ENCODE data around the gene TGIF1. TPM values are rescaled to one million over a fixed set of nuclear protein-coding genes. Genes with fewer than 3 reads are reported as not detected.

Gene TGIF1
- total RNA-seq, 1 experiment from 2014 or later, result 242 TPM

- POLR2A ChIA-PET, result interaction anchor here (0.7 kb wide), 1 partner anchor 132 kb away, joined by 3 read pairs; no protein-coding TSS in a partner anchor
Measured at GRCh38 chr18:3491981-3492555, 42.1 kb downstream of the TGIF1 start.

More at GRCh38 chr18:3491981-3492555, 42.1 kb downstream of the TGIF1 start:
- H3K36me3 ChIP-seq (ENCODE audit: control insufficient read depth in 1 of 2, insufficient read depth in 2 of 2, low read length in 2 of 2), result no peaks in the 10 kb centered on the region
- DNase-seq (ENCODE audit: low read depth, low spot score), result no peak
- TF ChIP-seq SP1 (IDR thresholded peaks at IDR 0.05; ENCODE audit: low read depth) (no peak), YY1 (IDR thresholded peaks at IDR 0.05; ENCODE audit: extremely low read depth, insufficient replicate concordance, low read depth, low read length) (no peak), CBX3 (IDR thresholded peaks at IDR 0.05; ENCODE audit: low read depth) (no peak), ATF3 (IDR thresholded peaks at IDR 0.05) (no peak), FOSL1 (IDR thresholded peaks at IDR 0.05; ENCODE audit: low read depth) (no peak), SIN3A (IDR thresholded peaks at IDR 0.05; ENCODE audit: low read depth) (no peak), CEBPB (IDR thresholded peaks at IDR 0.05; ENCODE audit: low read depth) (no peak), EZH2 (IDR thresholded peaks at IDR 0.05) (no peak), CTCF (IDR thresholded peaks at IDR 0.05 in 2 of 3, conservative IDR thresholded peaks at IDR 0.05 in 1 of 3; ENCODE audit: borderline replicate concordance in 1 of 3, insufficient read depth in 1 of 3, low read depth in 2 of 3, low read length in 2 of 3) (no peak), ZBTB33 (IDR thresholded peaks at IDR 0.05; ENCODE audit: extremely low read depth, insufficient replicate concordance, low read length) (no peak), MAX (IDR thresholded peaks at IDR 0.05) (no peak)
- no peak for ATAC-seq
- no peak overlapping the region for H2AFZ ChIP-seq (ENCODE audit: low read depth, low read length, poor library complexity, severe bottlenecking)
- H3K9me3 ChIP-seq (ENCODE audit: control insufficient read depth in 1 of 2, insufficient read depth in 1 of 2, low read depth in 1 of 2, low read length in 2 of 2), result no peaks in the 10 kb centered on the region
- H3K27ac ChIP-seq (ENCODE audit: low read depth, low read length), result no peak overlapping the region
- ChIA-PET CTCF (no interaction called here), RAD21 (ENCODE audit: low non-redundant PET in 1 of 2, low total read pairs in 2 of 2, uncharacterized antibody in 2 of 2, unreplicated experiment in 2 of 2) (no interaction called here)
- no peaks in the 10 kb centered on the region for H3K79me2 ChIP-seq (ENCODE audit: insufficient read depth, low read length)
- intact Hi-C loops (cut with micrococcal nuclease), result loop anchor here (5.0 kb wide), 1 partner anchor 70 kb away; no protein-coding TSS in a partner anchor
- no TSS peak for BruUV-seq (replicated peaks)
- no peak overlapping the region for H3K4me2 ChIP-seq (ENCODE audit: low read length)
- no peaks in the 10 kb centered on the region for H3K9me2 ChIP-seq (ENCODE audit: insufficient read depth)
- H3K27me3 ChIP-seq (ENCODE audit: insufficient read depth, low read length), result no peaks in the 10 kb centered on the region
- no peak overlapping the region for H3K9ac ChIP-seq (ENCODE audit: low read length)
- H4K20me1 ChIP-seq (ENCODE audit: insufficient read depth), result no peaks in the 10 kb centered on the region
- H3K4me1 ChIP-seq (ENCODE audit: control insufficient read depth in 1 of 2, insufficient read depth in 2 of 2, low read length in 2 of 2), result peaks cover 0 to 14% of the 10 kb centered on the region in 2 experiments; a peak in 2 of 4 replicates
- H3K4me3 ChIP-seq (replicated peaks in 1 of 2; ENCODE audit: low read depth in 1 of 2, low read length in 2 of 2), result no peak overlapping the region

Data from HCT116 (cell line).